ENCODE results near the gene ING1. TPM values are rescaled to one million over a fixed set of nuclear protein-coding genes. Genes with fewer than 3 reads are reported as not detected.
A peak's percentile ranks its signal among the peaks of the same experiment; 100 is the strongest.

ING1 gene
- total RNA-seq, 1 donor from 2014 or later: 13.2 TPM

GRCh38 chr13:110681868-110682550 lies 31.5 kb upstream of the ING1 start:
- TF ChIP-seq CTCF (IDR thresholded peaks at IDR 0.05): no peak
- Histone ChIP-seq H3K27ac (no peak overlapping the region), H3K27me3 (no peaks in the 10 kb centered on the region), H3K36me3 (peaks cover 74% of the 10 kb centered on the region), H3K4me3 (no peak overlapping the region), H3K4me1 (no peaks in the 10 kb centered on the region), H3K9me3 (no peaks in the 10 kb centered on the region)
- DNase-seq (no peak), ATAC-seq (no peak)
- intact Hi-C loops (cut with DNase I): no loop called here

- Histone ChIP-seq H3K4me1 (no peaks in the 10 kb centered on the region), H3K9me3 (no peaks in the 10 kb centered on the region), H3K36me3 (peaks cover 81% of the 10 kb centered on the region), H3K27me3 (no peaks in the 10 kb centered on the region), H3K27ac (no peak overlapping the region), H3K4me3 (no peak overlapping the region)
- intact Hi-C loops (cut with DNase I): no loop called here
- no peak for TF ChIP-seq CTCF (IDR thresholded peaks at IDR 0.05)
- no peak for DNase-seq
- no peak for ATAC-seq
Measured at GRCh38 chr13:110682746-110683145, 30.8 kb upstream of the ING1 start.

GRCh38 chr13:110683203-110683883 lies 30.2 kb upstream of the ING1 start:
- no peak overlapping the region for H3K27ac ChIP-seq
- H3K27me3 ChIP-seq: no peaks in the 10 kb centered on the region
- no peak overlapping the region for H3K4me3 ChIP-seq
- peak; percentile 24 for TF ChIP-seq CTCF (IDR thresholded peaks at IDR 0.05)
- peak; percentile 46 for ATAC-seq
- no peak for DNase-seq
- H3K4me1 ChIP-seq: no peaks in the 10 kb centered on the region
- no peaks in the 10 kb centered on the region for H3K9me3 ChIP-seq
- intact Hi-C loops (cut with DNase I): no loop called here
- peaks cover 84% of the 10 kb centered on the region for H3K36me3 ChIP-seq

GRCh38 chr13:110683921-110684320 lies 29.6 kb upstream of the ING1 start:
- TF ChIP-seq CTCF (IDR thresholded peaks at IDR 0.05): no peak

GRCh38 chr13:110684388-110685056 lies 29.0 kb upstream of the ING1 start:
- Histone ChIP-seq H3K27ac (no peak overlapping the region), H3K9me3 (no peaks in the 10 kb centered on the region), H3K4me3 (no peak overlapping the region), H3K27me3 (no peaks in the 10 kb centered on the region), H3K36me3 (peaks cover 85% of the 10 kb centered on the region), H3K4me1 (no peaks in the 10 kb centered on the region)
- intact Hi-C loops (cut with DNase I): no loop called here
- no peak for TF ChIP-seq CTCF (IDR thresholded peaks at IDR 0.05)
- no peak for ATAC-seq
- DNase-seq: no peak

More at GRCh38 chr13:110683921-110684320, 29.6 kb upstream of the ING1 start:
- H3K9me3 ChIP-seq: no peaks in the 10 kb centered on the region
- H3K27me3 ChIP-seq: no peaks in the 10 kb centered on the region
- no peak overlapping the region for H3K4me3 ChIP-seq
- no peaks in the 10 kb centered on the region for H3K4me1 ChIP-seq
- no peak overlapping the region for H3K27ac ChIP-seq
- peaks cover 82% of the 10 kb centered on the region for H3K36me3 ChIP-seq
- intact Hi-C loops (cut with DNase I): no loop called here
- DNase-seq (no peak), ATAC-seq (no peak)
